ENCODE data around the gene ITGB2.
A peak's percentile ranks its signal among the peaks of the same experiment; 100 is the strongest.

The ITGB2 gene

DNA sequence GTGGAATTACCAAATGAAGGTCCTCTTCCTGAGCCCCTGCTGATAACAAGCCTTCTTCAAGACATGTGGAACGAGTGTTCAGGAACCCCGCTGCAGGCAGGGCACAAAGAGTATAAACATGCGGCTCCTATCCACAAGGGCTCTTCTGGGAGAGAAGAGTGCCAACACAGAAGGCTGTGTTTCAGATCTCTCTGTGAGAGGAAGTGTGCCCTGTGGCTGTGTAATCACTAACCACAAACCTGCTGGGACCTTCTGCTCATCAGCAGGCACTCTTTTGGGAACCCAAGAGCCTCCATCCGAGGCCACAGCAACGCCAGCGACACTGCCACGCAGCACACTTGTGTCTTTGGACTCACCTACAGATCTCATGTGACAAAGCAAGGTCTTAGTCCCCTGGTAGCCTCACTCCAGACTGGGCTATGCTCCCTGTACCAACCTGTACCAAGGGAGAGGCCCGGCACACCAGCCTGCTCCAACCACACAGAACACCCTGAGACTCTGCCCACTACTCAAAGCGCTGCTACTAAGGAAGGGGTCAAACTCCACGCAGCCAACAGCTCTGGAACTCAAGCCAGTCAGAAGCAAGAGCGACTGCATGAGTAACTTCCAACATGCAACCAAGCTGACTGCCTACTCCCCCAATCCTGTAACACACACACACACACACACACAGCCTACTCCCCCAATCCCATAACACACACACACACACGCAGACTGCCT lies 55.0 kb downstream of the ITGB2 start:
- Histone ChIP-seq H3K27ac (peak overlapping the region in 6 of 21 experiments; percentile 6 to 60 (median 26)), H3K4me3 (no peak overlapping the region)

DNA sequence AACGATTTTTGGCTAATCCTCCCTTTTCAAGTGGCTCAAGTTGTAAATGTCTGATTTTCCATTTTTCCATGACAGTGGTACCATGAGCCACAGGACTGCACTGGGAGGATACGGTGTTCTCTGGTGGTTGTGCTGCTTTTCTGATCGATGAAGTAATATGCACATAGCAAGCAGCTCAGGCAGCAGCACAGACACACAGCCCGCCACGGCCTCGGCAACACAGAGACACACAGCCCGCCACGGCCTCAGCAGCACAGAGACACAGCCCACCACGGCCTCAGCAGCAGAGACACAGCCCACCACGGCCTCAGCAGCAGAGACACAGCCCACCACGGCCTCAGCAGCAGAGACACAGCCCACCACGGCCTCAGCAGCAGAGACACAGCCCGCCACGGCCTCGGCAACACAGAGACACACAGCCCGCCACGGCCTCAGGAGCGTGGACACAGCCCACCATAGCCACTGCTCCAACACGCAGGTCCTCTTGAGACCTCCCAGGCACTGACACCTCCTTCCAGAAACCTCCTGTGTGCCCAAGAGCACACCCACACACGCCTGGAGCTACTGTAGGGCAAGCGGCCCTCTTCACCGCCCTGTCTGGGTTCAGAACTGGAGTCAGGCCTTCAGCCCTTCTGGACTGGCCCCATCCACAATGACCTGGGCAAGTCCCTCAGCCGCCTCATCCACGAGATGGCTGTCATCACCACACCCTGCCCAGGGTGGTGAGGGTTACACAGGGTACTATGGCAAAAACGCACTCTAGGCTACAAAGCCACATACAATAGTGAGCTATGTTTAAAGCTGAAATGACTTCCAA lies 57.6 kb downstream of the ITGB2 start:
- H3K27ac ChIP-seq: no peak overlapping the region
- no peak overlapping the region for H3K4me3 ChIP-seq

DNA sequence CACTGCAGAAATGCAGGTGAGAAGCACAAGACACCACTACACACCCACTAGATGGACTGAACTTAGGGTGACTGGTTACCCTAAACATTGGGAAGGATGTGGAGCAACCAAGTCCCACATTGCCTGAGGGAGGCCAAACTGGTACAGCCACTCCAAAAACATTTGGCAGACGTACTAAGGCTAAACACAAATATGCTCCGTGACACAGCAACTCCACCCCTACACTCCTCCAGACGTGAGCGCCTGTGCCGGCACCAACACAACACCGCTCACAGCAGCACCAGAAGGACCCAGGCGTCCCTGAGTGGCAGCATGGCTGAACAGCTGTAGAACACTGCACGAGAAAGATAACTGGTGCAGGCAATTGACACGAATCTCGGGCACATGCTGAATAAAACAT lies 61.9 kb downstream of the ITGB2 start:
- peak overlapping the region in 2 of 21 experiments; percentile 42 to 50 for H3K27ac ChIP-seq
- no peak overlapping the region for H3K4me3 ChIP-seq

DNA sequence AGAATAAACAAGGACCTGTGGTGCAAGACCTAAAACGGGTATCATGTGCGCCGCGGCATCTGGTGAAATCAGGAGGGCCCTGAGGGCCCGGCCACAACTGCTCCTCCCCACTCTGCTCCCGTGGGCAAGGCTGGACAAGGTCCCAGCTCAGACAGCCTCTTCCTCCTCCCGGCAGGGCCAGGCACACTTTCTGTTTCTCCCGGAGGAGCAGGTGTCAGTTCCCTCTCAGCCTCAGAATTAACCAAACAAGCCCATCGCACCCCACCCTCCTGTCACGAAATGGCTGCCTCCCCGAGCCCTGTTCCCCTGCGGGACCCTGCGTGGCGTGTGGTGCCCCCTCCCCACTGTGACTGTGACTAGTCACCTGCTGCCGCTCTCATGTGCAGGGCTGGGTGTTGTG lies 62.4 kb downstream of the ITGB2 start:
- peak overlapping the region in 3 of 21 experiments; percentile 31 to 50 (median 42) for H3K27ac ChIP-seq
- H3K4me3 ChIP-seq: no peak overlapping the region

DNA sequence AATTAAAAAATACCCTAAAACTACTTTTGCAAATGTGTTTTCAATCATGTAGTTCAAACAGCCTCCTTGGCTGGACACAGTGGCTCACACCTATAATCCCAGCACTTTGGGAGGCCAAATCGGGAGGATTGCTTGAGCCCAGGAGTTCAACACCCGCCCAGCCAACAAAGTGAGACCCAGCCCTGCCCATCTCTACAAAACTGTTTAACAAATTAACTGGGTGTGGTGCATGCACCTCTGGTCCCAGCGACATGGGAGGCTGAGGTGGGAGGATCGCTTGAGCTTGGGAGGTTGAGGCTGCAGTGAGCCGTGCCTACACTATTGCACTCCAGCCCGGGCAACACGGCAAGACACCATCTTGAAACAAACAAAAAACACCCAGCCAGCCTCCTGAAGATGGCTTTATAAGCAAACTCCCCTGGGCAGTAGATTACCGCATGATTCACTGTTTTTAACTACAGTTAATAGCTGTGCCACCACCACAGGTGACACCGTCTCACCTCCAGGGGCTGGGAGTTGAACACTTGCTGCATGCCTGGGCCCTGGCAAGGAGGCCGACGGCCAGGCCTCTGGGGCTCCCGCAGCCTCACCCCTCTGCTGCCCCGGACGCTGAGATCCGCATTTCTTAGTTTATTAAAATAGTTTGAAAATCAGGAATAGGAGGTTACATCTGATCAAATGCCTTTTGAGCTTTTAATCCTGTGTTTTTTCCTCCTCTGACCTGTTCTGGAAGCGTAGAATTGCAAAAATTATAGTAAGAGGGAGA lies 63.4 kb downstream of the ITGB2 start:
- H3K27ac ChIP-seq: no peak overlapping the region
- no peak overlapping the region for H3K4me3 ChIP-seq

DNA sequence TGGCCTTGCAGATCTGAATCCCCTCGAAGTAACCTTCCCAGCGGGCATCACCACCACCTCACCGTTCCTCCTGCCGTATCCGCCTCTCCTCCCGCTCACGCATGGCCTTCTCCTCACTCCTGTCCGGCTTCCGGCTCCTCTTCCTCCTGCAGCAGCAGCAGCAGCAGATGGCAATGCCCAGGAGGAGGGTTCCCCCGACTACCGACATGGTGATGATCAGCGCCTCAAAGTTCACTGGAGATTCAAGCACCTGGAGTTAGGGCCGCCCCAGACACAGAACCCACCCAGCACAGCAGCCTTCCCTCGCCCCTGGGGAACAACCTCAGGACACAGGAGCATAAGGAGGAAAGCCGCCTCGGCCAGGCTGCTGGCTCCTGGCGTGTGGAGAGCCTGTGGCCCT lies 64.6 kb downstream of the ITGB2 start:
- no peak overlapping the region for H3K27ac ChIP-seq
- no peak overlapping the region for H3K4me3 ChIP-seq

DNA sequence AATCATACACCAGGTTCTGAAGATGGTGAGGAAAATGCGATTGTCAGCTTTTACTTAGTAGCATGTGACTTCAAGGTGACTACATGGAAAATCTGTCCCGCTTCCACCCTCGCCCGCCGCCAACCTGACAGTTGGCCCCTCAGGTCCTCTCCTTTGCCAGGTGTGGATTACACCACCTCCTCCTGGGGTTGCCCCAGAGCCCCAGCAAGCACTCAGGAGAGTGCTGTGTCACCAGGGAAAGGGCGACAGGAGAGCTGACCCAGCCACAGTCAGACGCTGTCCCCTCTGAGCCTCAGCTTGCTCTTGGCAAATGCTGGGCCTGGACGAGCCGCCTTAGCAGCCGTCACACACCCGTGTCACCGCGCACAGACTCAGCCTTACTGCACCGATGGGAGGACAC lies 65.1 kb downstream of the ITGB2 start:
- H3K4me3 ChIP-seq: no peak overlapping the region
- H3K27ac ChIP-seq: no peak overlapping the region

DNA sequence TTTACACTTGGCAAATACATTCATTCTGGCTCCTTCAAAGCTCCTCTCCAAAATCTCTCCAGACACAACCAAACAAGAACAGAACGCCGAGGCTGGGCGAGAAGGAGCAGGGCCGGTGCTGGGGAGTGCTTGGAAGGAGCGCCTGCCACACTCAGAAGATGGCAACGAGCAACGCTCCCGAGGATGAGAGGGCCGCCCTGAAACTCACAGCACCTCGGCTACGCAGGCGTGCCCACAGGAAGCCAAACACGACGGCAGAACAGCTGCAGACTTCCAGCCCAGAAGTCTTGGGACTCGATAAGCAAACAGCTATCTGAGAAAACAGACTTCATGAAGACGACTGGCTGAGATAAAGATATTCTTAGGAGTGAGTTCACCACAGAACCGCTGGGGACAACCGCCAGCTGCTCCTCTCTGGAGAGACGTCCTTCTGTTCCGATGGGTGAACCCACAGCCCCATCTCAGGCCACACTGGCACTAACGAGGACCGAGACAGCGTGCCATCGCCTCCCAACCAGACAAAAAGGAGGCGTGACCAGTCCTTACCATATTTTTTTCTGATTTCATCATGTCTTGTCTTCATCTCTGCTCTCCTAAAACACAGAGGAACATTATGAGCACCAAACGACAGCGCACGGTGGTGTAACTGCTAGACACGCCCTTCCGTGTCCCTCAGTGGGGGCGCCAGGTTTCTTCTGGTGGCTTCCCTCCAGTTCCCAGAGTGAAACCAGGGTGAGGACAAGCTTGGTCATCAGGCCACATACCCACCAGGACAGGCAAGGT lies 65.8 kb downstream of the ITGB2 start:
- H3K4me3 ChIP-seq: no peak overlapping the region
- no peak overlapping the region for H3K27ac ChIP-seq

DNA sequence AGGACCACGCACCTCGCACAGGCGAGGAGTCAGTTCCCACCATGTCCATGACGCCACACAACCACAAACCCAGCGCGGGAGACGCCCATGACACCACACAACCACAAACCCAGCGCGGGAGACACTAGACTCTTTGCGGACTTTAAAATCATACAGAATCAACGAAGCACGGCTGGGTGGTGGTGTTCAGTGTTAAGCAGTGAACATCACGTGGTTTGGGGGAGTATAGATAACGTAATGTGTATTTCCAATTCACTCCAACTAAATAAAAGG lies 66.4 kb downstream of the ITGB2 start:
- H3K27ac ChIP-seq: no peak overlapping the region

DNA sequence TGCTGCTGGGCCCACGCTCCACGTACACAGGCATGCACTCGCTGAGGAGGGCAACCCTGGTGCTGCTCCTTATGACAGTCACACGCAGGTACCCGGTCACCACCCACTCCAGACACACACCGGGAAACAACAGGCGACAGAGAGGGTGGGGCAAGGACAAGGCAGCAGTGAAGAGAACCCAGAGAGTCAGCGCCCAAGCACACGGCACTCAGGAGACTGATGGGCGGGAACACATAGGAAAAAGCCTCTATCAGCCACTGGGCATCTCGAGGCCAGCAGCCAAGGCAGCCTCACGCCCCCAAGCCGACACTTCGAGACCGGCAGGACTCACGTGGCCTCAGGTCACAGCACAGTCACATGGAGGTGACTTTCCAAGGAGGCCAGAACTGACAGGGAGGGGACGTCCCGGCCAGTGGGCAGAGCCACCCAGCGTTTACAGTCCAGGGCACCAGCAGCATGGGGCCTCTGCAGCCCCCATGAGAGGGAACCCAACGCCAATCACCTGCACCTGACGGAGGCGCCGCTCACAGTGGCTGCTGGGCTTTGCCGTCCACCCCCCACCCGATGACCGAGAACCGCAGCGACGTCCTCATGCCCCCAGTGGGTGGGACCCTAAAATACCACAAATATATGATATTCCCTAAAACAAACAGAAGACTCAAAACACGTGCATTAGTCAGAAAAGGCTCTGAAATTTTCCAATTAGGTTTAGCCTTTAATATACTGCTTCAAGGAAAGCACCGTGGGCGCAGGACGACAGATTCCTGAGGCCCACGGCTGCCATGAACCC lies 66.9 kb downstream of the ITGB2 start:
- no peak overlapping the region for H3K27ac ChIP-seq
- H3K4me3 ChIP-seq: no peak overlapping the region

More for the DNA sequence above, 66.4 kb downstream of the ITGB2 start:
- H3K4me3 ChIP-seq: no peak overlapping the region

DNA sequence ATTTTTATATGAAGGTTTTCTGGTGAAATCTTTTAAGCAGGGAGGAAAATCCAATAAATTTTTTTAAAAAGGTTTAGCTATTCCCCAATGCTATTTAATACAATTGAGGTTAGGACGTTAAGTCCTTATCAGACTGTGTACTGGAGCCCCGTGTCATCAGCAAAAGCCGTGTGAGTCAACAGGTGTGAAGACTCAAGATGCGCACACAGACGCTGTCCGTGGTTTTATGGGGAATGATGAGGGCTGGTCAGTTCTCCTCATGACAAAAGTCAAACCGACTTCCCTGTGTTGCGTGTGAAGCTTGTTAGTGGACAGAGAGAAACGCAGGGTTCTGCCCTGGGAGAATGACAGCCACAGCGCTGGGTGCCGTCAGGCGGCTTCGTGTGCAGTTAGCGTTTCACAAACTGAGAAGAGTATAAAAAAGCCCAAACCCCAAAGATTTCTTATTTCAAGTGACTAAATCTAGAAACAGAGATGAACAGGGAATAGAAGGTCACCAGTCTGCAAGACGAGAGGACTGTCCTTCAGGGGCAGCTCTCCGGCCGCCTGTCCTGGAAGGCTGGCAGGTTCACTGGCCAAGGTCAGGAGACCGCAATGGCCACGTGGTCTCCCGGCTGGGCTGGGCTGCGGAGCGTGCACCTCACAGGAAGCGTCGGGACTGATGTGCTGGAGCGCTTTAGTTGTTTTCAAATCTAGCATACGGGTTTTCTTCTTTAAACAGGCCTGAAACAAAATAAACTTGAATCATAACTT lies 69.6 kb downstream of the ITGB2 start:
- Histone ChIP-seq H3K27ac (no peak overlapping the region), H3K4me3 (no peak overlapping the region)

DNA sequence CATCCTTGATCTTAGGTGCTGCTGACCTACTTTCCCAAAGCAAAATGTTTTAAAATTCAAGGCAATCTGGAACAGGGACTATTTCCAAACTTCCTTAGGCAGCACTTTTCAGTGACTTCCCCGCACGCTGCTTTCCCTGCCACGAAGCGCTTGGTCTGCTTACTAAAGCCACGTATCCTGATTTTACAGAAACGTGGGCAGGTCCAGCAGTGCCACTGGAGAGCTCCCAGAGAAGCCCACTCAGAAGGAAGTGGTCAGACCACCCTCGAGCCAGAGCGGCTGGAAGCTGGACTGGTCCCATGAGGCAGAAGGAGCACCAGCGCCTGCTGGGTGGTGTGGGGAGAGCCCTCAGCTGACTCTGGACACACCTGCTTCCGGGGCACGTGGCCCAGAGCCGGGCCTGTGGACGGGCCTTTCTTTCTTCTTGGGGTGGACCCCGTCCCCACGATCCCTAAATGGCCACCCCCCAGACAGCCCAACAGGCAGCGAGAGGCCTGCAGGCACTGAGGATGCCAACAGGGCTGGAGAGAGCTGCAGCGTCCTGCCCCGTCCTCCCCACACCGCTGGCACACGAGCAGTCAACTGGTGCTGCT lies 70.4 kb downstream of the ITGB2 start:
- no peak overlapping the region for H3K4me3 ChIP-seq
- no peak overlapping the region for H3K27ac ChIP-seq

DNA sequence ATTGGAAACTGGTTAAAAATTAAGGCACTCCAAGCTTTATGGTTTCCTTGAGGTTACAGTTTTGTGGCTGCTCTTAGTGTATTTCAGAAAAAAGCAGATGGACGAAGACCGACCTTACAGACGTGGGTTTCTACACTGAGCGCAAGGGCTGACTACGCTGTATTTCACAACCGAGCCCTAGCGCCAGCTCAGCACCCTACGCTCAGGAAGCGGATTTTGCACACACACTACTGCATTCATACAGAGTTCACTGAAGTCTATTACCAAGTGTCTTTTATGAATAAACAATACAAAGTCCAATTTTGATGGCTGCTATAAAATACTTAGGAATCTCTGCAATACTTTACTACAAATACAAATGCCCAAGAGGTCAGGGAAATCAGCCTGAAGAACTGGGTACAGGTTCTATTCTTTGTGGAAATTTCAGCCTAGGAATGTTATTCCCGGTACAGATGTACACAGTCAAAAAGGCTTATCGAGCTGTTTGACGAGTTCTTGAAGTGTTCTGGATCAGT lies 71.0 kb downstream of the ITGB2 start:
- no peak overlapping the region for H3K27ac ChIP-seq
- no peak overlapping the region for H3K4me3 ChIP-seq

DNA sequence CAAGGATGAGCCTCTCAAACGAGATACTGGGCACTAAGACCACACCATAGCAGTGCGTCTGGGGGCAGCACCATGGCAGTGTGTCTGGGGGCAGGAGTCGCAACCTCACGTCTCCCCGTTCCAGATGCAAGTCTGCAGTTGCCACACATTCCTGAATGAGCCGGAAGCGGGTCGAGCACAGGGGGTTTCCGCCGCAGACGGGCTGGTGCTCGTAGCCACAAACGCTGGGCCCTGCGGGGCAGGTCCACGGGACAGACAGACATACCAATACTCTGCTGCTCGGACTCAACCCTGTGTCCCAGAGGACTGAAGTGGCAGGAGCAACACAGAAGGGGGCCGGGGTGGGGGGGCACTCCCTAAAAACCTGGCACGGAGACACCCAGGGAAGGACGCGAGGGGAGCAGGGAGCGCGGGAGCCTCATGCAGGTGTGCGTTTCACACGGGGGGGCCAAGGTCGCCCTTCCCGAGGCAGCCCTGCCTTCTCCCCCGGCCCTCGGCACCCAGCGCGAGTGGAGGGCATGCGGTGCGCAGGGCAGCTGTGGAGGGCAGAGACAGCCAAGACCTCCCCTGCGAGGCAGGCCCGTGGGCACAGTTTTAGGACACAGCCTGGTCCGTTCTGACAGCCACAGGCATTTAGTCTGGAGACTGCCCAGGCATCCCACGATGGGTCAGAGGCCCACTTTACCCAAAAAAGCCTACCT lies 71.7 kb downstream of the ITGB2 start:
- no peak overlapping the region for H3K27ac ChIP-seq
- no peak overlapping the region for H3K4me3 ChIP-seq

DNA sequence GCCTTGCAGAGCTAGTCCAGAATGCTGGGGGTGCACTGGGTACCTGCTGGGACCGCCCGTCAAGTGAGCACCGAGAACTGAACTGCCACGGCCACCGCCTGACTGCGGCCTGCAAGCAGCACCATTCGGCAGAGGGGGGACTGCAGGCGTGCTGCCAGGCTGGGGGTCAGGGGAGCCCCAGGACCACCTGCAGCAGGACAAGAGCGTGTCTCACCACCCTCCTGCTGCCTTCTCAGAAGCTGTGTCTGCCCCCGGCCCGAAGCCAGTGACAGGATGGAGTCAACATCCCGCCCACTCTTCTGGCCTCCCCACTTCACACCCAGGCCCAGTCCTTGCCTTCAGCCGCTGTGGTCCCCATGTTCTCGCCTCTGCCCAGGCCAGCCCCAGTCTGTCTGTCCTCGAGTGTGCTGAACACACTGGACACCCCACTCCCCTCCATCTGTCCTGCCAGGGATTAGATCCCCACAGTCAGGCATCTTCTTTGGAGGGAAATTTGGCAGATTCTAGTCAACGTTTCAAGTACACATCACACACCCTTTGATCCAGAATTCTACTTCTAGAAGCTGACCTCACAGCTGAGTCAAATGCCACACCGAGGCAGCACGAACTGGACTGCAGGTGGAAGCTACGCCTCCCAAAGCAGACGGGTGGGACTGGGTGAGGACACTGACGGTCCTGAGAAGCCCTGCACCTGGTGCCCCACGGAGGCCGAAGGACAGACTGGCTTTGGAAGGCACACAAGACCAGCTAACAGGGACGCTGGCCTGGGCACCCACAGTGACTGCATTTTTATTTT lies 73.2 kb downstream of the ITGB2 start:
- H3K4me3 ChIP-seq: no peak overlapping the region
- no peak overlapping the region for H3K27ac ChIP-seq

DNA sequence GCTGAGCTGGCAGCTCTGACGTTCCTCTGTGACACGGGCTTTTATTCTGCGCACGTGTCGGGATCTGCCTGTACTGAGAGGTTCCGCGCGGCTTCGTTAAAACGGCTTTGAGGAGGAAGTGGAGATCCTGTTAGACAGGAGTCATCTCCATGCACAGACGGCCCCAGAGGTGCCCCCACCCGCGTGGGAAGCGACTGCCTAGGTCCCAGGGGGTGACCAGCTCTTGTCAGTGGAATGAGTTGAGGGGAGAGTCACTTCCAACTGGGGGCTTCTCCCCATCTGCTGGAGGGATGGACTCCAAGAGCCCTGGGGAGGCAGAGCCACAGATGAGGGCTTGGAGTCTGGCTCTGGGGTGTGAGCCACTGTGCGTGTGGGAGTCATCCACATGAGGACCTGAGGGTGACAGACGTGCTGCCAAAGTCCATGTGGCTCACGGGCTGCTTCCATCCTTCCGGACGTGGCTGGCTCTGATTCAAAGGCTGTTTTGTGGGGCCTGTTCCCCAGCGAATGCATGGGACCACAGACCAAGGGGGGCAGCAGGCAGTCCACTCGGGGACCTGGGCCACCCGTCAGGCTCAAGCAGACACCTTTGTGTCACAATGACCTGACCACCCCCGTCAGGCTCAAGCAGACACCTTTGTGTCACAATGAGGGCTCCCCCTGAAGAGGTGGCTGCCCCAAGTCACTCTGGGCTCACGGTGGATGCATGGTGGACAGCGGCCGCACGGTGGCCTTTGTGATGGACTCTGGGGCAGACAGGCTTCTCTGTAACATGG lies 74.0 kb downstream of the ITGB2 start:
- Histone ChIP-seq H3K4me3 (peak overlapping the region in 3 of 7 experiments; percentile 21 to 35 (median 32)), H3K27ac (peak overlapping the region in 13 of 21 experiments; percentile 2 to 47 (median 36))

Data from skin epidermis (tissue), 12 donors.